HG02840 (cell line): ENCODE data around the gene CHST13.

ENCODE experiments used
- ATAC-seq: cut with Tn5 transposase; IDR thresholded peaks from one replicate; pipeline ENCODE4 v1.9.1; 2021; ENCODE audit warnings: mild to moderate bottlenecking, moderate library complexity, moderate number of reproducible peaks; ENCODE audit not compliant: unreplicated experiment, low FRiP score

The CHST13 gene, protein sequence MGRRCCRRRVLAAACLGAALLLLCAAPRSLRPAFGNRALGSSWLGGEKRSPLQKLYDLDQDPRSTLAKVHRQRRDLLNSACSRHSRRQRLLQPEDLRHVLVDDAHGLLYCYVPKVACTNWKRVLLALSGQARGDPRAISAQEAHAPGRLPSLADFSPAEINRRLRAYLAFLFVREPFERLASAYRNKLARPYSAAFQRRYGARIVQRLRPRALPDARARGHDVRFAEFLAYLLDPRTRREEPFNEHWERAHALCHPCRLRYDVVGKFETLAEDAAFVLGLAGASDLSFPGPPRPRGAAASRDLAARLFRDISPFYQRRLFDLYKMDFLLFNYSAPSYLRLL

DNA sequence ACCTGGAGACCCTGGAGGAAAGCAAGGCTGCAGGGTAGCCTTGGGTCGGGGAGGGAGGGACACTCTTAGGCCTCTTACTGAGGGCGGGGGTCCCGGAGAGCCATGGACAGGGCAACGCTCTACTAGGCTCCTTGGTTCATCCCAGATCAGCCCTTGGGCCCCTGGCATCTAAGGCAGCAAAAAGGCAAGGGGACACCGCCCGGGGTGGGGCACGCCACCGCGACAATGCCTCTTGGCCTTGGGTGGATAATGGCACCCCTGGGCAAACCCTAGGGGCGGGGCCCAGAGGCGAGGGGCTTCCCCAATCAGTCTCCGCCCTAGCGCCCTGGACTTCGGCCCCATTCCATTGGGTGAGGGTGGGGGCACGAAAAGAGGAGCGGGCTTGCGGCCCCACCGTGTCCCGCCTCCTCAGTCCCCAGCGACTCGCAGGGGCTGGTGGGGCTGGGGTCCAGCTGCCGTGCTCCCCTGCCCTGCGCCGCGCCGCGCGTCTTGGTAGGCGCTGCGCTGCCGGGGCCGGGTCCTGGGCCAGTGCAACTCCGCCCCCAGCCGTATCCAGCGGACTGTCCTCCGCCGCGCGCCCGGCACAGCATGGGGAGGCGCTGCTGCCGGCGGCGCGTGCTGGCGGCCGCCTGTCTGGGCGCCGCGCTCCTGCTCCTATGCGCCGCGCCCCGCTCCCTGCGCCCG lies at the start of gene CHST13:
CHST13 (plus strand) TSS at position 411 of the 684 bp plus-strand sequence; CDS start at position 589, 178 bp downstream.
- ATAC-seq = no peak

DNA sequence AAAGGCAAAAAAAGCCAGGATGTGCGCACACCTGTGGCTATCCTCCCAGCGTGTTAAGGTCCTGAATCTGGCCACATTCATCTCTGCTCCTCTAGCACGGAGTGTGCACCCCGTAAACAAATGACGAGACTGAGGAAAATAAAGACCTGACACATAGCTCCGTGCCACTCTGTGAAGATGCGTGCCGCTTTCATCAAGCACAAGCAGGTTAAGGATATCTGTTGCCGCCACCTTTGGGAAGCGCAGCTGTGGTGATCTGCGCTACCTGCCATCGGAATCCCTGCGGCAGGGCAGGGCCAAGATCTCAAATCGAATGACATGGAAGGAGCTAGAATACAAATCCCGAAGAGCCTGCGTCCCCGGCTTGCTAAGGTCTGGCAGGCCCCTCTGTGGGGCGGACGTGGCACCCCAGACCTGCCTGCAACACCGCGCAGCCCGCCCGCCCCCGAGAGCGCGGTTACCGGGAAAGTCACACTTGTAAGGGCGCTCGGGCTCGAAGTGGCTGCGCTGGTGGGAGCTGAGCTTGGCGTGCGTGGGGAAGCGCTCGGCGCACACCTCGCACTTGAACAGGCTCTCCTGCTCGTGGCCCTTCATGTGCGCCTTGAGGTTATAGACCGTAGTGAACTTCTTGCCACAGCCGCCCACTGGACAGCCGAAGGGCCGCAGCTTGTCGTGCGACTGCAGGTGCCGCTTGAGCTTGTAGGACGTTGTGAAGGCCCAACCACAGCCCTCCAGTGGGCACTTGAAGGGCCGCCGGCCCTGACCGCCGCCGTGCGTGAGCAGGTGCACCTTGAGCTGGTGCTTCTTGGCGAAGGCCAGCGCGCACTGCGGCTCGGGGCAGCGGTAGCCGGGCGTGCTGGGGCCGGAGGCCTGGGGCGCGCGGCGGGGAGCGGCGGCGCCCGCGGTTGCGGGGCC lies 49.2 kb upstream of the CHST13 start:
- ATAC-seq = peak; percentile 14

DNA sequence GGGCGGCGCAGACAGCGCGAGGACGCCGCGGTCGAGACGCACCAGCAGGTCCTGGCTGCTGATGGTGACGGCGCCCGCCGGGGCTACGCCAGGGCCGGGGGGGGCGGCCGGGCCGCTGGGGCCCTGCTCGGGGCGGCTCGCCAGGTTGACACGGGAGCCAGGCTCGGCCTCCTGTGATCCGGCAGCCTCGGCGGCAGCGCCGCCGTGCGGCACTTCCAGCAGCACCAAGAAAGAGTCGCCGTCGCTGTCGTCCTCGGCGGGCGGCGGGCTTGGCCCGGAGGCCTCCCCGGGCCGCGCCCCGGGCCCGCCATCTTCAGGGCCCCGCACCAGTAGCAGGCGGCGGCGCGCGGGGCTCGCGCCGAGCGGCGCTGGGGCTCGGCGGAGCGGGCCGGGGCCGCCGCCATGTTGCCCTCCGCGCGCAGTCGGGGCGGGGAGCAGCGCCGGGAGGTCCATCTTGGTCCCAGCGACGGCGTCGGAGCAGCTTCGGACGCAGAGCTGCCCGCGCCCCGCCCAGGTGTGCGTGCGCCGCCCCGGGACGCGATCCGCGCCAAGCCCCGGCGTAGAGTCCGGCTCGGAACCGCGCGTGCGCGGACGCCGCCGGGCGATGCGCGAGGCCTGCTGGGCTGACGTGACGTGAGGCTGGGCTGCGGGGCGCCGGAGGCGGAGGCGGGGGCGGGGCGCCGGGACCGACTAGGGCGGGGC lies 48.4 kb upstream of the CHST13 start, which contains the start of gene ZXDC:
ZXDC (minus strand) TSS at position 479 of the 702 bp plus-strand sequence; CDS start at position 453, 26 bp downstream.
- ATAC-seq = peak; percentile 85

DNA sequence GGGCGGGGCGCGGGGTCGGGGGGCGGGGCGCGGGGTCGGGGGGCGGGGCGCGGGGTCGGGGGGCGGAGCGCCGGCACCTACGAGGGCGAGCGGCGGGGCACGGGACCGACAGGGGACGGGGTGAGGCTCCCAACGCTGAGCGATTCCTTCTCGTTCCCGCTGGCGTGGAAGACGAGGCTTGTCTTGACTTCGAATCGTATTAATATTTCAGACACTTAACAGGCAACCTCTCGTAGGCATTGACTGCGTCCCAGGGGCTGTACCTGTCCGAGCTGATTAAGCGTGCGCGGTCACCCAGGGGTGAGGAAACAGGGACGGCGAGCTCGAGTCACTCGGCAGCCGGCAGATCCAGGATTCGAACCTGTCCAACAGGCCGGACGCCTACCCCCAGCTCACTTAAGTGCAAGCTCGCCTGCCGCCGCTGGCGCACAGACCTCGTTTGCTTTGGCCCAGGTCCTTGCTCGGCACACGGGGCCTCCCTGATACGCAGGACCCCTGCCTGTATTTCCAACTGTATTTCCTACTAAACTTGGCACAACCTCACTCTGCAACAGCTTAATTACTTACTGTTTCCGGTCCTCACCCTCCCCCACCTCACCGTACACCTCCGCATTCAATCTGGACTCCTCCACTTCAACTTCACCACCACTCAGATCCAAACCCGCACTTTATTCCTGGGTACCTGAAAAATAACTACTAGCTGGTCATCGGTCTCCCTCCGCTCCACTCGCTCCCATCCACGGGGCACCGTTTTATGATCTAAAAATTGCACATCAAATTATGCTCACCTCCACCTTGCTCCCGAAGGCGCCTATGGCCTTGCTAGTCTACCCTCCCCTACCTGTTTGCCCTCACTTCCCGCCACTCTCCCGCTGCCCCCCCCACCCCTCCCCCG lies 47.5 kb upstream of the CHST13 start:
- peak; percentile 34 for ATAC-seq

DNA sequence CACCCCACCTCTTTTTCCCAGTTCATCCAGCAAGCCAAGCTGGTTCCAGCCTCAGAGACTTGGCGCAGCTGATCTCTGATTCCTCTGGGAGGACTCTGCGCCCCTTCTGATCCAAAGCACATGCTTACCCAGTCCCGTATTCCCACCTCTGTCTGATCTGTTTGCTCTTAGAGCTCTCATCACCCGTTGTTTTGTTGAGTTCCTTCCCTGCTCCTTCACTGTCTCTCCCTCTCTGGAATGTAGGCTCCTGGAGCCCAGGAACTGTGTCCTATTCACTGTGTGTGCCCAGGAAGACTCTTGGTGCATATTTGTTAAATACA lies 46.9 kb upstream of the CHST13 start:
- ATAC-seq = no peak

DNA sequence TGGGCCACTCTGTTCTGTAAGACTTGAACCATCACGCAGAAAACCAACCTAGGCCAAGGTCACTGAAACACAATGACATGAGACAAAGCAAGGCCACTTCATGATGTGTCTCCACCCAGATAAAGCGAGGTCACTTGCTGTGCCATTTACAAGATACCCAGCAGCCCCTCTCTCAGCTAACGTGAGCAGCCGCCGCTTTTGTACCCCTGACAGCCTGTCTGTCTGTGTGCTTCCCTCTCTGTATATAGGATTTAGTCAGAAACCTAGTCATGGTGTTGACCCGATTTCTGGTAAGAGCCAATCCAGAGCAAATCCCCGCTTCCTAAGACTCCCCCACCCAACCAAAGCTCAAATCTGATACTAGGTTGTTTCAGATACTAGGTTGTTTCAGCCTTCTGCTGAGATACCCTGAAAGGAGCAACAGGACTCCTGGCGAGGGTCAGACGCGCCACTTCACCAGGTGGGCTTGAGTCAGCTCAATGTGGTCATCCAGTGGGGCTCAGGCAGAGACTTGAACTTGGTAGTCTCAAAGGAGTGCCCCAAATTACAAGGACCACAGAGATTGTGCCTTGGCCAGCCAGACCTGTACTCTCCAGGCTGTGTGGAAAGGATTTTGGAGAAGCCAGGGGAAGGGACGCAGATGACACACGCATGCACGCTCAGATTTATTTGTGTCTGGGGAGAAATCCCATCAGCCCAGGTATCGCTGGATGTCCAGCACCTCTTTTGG lies 45.2 kb upstream of the CHST13 start:
- no peak for ATAC-seq

DNA sequence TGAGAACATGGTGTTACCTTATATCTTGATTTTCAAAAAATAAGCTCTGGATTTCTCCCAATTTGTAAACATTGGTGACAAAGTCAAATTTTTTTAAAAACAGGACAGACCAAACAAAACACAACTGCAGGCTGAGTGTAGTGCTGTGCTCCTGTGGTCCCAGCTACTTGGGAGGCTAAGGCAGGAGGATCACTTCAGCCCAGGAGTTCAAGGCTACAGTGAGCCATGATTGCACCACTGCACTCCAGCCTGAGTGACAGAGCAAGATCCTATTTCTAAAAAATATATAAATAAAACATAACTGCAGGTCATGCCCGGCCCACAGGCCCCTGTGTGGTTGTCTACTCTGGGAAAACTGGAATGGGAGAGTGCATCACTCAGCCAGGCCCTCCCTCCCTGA lies 44.3 kb upstream of the CHST13 start:
- ATAC-seq = no peak

DNA sequence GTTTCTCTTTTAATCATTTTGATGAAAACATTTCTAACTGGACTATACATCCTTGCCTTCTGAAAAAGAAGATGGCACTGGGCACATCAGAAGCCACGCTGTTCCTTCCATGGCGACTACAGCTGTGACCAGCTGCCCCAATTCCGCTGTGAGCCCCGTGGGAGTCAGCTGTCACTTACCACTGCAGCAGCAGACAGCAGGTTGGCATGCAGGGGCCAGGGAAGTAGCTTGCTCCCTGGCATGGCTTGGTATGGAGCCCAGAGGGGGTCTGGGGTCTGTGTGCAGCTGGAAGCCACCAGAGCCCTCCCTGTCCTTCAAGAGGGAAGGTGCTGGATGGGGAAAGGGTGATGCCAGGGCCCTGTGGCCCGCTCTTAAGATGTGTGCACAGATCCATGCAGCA lies 43.7 kb upstream of the CHST13 start:
- no peak for ATAC-seq

DNA sequence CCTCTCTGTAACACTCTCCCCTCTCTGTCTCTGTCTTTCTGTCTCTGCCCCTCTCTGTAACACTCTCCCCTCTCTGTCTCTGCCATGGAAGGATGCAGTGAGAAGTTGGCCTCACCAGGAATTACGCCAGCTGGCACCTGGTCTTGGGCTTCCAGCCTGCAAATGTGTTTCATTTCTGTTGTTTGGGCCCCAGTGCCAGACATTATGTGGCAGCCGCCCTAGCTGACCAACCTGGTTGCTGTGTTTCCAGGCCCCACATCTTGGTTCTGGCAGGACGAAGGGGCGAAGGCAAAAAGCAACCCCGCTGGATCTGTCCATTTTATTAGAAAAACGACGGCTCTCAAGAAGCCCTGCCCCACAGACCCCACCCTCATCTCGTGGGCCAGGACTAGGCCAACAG lies 43.1 kb upstream of the CHST13 start:
- no peak for ATAC-seq

DNA sequence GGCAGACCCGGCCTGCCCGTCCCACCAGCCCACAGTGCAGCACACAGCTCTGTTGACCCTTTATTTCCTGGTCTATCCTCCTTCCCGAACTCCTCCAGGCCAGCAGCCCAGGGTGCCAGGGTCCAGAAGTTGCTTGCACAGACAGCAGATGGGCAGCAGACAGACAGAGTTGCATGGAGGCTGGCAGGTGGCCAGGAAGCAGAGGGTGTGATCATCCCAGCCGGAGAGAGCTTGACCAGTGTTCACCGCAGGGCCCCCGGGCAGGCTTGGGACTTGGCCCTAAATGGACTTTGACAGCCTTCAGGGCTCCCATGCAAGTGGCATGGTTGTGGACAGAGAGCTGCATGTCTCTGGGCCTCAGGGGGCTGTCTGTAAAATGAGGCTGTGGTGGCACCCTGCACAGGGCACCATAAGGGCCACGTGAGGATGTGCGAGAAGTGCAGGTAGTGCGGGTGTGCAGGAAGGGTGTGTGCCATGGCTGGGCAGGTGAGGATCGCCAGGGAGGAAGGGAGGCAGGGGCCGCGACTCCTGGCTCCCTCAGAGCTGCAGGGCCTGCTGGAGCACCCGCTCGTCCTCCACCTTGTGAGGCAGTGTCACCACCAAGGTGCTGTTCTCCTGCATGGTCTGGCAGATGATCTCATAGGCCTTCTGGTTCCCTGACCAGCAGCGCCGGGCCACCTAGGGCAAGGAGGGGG lies 42.0 kb upstream of the CHST13 start:
- ATAC-seq = no peak

DNA sequence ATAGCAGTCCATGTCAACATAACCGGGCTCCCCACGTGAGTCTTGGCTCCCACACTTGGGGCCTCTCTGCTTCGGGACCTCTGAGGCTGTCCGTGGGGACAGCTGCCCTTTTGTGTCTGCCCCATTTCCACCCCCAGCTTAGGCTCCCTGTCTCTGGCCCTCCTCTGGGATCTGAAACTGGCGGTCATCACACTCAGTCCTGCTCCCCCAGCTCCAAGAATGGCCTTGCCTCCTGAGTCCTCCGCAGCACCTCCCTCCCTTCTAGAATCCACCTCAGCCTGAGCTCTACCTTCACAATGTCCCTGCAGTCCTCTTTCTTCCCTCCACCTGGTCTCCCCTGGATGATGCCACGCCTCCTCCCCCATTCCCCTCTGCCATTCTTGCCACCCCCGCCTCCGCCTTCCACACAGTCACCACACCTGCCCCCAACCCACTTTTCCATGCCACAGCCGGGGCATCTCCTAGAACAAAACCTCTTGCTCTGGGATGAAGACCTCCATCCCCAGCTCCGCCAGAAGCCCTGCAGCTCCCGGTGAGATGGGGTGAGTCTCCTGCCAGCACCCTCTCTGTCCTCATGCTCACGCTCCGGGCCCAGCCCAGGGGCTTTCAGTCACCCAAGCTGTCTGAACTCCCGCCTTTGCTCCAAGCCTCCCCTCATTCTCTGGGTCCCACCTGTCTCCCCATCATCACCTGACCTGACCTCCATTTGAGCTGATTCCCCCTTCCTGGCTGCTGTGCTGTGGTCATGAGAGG lies 41.3 kb upstream of the CHST13 start:
- ATAC-seq = no peak

DNA sequence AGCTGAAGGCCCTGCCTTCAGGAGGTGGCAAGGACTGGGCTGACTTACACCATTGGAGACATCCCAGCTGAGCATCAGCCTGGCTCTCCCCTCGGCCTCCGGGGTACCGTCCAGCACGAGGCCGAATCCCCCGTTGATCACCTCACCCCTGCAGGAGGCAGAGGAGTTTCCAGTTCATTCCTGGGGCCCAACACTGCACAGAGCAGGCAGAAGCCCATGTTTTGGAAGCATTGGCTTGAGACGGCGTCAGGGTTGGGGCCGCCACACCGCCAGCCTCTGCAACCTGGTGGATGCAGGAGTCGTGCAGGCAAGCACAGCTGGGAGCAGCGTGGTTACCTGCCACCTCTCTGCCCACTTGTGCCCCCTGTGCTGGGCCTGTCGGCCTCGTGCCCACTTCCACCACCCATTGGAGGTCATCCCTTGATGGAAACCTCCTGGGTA lies 40.6 kb upstream of the CHST13 start:
- no peak for ATAC-seq

DNA sequence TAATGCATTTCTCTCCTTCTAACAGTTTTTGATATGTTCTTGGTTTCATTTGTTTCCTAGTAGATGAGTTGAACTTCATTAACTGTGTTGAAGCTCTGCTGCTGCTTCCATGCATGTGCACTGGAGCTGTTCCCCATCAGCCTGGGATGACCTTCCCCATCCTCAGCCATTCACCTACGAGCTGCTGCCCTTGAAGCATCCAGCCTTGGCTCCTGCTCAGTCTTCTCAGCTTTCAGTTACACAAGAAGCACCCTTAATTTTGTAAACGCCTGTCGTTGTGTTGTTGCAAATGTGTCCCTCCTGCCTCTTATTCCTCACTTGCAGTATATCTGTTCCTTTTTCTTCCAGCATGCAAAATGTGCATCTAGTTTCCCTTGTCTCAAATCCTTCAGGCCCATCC lies 39.8 kb upstream of the CHST13 start:
- ATAC-seq = no peak

DNA sequence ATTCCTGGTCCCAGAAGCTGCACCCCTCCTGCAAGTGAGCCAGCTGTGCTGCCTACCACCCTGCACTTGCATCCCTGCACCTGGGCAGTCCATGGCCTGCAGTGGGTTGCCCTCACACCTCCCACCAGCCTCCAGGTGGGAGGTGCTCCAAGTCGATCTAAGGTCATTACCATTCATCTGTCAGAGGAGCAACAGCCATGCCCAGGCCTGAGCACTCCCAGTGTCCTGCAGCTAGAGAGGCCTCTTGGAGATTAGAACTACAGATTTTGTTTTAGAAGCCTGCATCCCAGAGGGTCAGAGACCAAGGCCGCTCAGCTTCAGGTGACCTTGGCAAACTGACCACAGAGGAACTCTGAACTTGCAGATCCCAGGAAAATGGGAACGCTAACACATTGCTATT lies 39.3 kb upstream of the CHST13 start:
- ATAC-seq = no peak

DNA sequence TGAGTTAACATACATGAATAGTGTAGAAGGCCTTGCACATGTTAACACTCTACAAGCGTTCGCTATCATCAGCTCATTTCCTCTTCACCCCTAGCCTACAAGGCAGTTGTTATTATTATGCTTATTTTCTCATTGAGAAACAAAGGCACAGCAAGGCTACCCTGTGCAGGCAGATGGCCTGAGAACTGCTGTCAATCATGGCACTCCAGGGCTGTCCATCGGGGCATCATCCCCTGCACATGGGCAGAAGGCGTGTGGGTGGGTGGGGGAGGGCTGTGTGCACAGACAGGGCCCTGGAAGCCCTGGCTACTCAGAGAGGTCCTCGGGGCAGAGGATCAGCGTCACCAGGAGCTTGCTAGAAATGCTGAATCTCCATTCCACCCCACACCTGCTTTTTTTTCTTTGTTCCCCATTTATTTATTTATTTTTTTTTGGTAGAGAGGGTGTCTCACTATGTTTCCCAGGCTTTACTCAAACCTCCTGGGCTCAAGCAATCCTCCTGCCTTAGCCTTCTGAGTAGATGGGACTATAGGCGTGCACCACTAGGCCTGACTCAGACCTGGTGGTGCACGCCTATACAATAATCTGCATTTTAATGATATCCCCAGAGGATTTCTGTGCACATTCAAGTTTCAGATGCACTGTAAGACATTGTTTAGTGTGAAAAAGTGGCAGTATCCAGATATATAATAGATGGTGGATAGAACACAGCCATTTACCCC lies 38.6 kb upstream of the CHST13 start:
- ATAC-seq = no peak

DNA sequence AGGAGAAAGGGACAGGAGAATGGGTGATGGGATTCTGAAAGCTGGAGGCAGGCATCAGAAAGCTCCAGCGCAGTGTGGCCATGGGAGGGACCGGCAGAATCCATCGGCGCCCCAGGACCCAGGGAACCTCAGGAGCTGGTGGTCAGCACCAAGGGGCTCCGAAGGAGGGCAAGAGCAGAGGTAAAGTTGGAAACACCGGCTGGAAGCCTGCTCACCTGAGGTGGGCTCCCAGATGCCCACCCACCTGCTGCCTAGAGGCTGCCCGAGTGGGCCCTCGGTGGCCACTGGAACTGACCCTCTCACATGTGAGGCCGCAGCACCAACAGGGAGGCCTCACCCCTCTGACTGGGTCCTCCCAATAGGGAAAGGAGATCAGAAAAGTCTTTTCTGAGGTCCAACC lies 38.0 kb upstream of the CHST13 start:
- ATAC-seq = no peak

DNA sequence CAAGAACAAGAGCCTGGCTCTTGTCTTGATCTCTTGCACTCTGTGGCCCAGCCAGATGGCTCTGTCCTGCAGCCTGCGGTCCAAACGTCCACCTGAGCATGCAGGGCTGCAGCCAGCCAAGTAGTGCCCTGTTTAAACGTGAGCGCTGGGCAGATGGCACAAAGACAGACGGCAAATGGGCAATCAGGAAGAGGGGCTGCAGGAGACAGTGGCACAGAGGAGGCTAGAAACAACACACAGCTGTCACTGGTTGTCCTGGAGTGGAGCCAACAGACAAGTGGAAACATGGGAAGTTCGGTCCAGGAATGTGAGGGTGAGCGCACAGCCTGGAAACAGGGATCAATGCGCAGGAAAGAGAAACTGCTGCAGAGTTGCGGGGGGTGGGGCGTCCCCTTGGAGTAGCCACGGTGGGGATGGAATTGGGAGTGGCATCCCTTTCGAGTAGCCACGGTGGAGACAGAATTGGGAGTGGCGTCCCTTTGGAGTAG lies 37.6 kb upstream of the CHST13 start:
- ATAC-seq = no peak
